ENCODE measurements around the gene SLIT1.

SLIT1 gene

DNA sequence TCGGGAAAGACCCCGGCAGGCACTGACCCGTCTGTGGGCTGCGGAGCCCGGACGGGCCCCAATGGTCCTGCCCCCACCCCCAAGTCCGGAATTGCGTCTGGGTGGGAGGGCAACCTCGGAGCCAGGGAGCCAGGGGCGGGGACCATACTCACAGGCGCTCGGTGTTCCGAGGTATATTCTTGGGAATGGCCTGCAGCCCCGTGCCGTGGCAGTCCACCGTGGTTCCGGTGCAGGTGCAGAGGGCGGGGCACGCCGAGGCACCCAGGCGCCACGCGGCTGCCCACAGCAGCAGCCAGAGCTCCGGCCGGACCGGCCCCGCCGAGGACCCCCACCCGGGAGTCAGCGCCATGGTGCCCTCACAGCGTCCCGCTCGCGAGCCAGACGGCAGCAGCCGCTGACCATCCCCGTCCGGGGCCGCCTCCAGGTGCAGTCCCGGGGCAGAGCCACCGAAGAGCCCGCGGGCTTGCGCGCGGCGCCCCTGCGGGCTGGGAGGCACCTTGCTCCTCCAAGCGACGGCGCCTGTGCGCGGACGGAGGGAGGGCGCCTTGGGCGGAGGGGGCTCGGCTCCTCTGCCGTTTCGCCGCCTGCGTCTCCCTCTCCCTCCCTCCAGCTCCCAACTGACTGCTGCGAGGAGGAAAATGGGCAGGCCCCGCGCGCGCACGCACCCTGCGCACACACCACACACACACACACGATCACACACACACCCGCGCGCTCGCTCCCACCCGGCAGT lies at the start of gene SLIT1:
Gene SLIT1, minus strand, starts transcription at position 634 of the 733 bp plus-strand sequence. Its CDS starts 285 bp downstream, at position 349.
- DNase-seq = peak; percentile 1

DNA sequence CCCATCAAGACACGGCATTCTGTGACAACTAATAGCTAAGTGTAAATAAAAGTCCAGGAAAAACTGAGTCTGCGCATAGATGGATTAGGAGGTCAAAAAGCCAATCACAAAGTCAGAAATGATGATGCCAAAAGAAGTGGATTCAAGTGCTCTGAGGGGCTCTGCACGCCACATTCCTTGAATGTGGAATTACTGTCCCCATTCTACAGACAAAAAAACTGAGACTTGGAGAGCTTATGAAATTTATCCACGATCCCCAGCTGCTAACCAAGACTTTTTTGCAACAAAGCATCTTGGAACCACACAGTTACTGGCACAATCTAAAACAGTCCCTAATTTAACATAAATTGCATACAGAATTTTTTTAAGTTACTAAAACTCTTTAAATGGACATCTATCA lies 49.6 kb upstream of the SLIT1 start:
- DNase-seq = no peak

DNA sequence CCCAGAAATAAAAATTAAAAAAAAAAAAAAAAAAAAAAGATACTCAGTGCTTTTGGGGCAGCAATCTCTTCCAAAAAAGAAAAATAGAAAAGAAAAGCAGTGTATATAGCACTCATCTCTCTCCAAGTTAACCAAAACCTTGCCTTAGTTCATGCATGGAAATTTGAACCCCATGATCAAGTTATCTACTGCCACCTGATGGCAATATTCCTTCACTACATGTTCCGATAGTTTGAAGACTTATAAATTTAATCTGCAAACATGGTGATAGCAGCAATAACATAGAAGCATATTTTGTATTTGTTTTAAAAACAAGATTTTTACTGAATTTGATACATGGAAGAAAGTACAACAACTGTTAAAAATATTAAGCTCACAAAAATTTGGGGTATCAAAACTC lies 48.6 kb upstream of the SLIT1 start:
- DNase-seq = peak; percentile 5

DNA sequence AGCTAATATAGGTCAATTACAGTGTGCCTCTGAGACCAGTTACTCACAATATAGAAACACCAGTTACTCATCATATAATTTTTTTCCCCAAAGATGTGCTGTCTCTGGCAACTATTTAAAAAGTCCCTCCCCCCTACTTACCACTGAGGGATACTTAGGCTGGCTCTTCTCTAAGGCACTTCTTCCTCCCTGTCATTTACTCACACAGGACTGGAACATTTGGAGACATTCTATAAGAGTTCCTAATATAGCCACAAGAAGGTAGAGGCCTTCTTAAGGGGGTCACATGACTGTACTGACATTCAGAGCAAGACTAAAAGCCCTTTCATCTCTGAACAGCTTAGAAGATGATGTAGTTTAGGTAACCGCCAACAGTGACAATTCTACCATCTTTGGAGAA lies 44.4 kb upstream of the SLIT1 start:
- no peak for DNase-seq

DNA sequence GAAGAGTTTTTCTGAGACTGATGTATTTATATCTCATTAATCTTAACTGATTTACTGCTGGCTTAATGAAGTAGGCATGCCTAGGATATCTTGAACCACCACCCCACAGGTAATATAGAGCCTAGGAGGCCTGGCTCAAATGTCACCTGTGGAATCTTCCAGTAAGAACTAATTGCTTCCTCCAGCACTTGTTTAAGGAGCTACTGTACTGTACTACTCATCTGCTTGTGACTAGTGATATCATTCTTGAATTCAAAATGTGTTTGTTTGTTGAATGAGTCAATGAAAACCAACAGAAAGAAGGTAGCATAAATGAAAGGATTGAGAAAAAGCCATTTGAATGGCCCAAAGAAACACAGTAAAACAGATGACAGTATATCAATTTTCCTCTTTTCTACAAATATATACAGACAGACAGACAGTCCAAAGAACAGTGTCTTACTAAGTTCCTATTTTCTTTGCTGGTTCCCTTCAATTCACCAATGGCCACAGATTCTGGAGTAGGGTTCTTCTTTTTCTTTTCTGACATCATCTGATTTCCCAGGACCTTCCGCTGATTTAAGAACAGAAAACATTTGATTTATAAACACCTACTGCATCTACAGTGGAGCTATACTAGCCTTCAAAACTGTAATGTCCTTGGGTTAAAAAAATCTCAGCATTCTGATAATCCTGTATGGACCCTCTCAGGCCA lies 43.7 kb upstream of the SLIT1 start:
- DNase-seq = no peak

DNA sequence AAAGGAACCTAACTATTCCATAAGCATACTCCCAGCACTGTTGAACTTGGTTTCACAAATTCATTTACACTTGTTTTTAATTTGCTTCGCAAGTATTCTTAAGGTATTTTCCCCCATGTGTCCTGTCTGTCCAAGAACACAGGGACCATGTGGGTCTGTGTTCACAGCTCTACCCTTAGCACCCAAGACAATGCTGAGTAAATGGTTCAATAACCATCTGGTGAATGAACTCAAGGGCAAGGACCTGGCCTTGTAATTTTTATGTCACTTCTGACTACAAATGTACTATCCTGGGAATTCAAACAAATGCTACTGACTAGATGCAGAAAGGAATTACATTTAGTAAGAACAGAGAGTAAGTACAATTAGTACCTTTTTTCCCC lies 43.0 kb upstream of the SLIT1 start:
- no peak for DNase-seq

DNA sequence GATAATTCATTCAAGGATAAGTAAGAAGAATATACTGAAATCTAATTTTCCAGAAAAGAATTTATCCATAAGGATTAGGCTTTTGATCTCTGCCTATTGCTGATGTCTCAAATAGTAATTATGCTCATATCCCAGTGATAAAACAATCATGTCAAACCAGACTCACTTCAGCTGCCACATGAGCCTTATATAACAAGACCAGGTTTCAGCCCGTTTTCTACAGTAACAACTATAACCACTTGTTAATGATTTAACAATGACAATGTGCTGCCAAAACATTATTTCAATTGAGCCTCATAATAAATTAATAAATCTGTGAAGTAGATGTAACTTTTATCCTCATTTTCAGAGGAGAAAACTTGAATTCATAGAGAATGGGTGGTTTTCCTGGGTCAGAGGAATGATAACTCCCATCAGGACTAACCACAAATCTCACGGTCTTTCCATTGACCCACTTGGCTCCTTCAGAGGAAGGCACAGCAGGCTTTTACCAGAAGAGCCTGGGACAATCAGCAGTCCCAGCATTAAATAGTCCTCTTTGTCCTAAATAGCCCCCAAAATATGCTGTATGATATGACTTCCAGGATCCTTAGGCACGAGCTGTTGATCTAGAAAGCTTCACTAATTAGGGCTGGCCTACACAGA lies 42.5 kb upstream of the SLIT1 start:
- no peak for DNase-seq

DNA sequence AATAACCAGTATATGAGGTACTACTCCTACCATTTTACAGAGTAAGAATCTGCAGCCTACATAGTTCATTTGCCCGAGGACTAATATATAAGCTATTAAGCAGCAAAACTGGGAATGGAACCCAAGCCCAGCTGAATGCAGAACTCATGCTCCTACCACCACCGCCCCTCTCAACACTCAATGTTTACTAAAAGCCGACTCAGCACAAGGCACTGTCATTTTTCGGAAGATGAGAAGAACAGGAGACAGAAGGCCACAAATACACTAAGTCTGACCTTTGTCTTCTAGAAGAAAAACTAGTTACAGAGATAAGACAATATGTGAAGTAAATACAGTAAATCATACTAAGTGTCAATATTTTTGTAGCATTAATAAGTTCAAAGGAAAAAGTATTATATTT lies 40.6 kb upstream of the SLIT1 start:
- DNase-seq = no peak

DNA sequence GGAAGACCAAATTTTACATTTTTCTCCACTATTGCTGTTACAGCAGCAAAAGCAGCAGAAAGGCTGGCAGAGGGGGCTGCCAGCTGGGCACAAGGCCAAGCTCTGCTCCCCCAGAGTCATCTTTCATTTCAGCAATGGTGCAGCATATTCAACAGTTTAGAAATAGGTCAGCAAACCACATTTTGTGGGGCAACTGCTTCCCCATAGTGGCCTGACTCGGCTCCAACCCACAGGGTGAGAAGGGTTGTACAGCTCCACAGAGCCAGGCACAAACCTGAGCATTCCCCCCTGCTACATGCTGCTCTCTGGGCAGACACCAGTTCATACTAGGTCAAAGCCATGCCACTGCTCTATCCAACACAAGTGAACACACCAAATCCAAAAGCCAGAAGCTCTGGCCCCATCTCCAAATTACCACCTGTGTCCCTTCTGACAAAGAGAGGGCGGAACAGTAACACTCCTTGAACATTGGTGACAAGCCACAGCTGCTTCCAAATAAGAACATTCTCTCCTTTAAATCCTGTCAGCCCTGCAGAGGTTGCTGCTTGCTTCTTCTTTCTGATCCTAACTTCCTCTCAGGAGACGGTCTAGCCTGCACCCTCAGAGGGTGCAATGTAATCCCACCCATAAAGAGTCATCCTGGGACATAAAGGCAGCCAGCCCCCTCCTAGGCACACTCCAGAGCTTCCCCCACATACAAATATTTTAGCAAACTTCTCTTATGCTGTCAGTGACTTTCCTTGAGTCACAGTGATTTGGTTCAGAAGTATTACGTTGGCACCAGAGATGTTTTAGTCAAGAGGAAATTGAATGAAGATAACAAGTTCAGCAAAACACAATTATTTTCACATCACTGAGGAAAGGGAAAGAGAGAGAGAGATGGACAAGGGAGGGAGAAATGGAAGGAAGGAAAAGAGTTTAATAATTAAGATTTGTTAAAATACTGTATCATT lies 39.0 kb upstream of the SLIT1 start:
- DNase-seq = no peak

DNA sequence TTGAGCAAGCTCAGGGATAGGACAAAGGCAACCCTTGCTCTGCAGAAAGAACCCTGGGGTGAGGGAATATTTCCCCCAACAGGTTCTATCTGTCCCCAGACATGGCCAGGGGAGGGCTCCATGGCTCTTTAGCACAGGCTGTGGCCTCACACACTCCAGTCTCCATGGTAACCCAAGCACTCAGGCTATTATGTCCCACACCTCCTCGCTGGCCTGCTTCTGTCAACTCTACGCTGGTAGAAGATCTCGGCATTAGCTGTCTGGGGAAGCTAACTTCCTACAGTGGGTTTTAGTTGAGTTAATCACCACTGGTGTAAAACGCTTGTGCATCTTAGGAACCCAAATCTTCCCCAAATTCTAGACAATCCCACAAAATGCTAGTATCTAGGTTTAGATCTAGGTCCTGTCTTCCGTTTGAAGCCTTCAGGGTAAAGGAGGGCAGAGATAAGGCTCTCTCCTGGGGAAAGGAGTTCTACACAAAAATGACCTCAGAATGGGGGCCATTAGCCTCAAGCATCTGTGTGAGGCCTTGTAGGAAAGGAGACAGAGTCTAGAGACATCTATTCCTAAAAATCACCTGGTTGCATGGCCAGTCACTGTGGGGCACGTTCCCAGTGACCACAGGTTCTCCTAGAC lies 36.7 kb upstream of the SLIT1 start:
- no peak for DNase-seq

DNA sequence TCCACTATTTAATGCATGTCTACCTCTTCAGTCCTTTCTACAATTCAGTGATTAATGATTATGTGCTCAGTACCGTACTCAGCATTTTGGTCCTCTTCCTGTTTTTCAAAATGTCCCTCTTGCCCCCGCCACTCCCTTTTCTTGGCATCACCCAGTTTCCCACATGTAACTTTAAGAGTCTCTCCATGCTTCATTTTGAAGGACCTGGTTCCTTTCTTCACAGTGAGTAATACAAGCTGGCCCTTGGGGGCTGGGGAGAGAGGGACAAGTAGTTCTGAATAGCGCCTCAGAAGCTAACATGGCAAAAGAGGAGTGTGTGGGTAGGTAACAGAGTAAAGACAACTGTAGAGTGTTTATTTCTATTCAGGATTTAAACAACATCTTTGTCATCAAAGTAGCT lies 34.6 kb upstream of the SLIT1 start:
- no peak for DNase-seq

DNA sequence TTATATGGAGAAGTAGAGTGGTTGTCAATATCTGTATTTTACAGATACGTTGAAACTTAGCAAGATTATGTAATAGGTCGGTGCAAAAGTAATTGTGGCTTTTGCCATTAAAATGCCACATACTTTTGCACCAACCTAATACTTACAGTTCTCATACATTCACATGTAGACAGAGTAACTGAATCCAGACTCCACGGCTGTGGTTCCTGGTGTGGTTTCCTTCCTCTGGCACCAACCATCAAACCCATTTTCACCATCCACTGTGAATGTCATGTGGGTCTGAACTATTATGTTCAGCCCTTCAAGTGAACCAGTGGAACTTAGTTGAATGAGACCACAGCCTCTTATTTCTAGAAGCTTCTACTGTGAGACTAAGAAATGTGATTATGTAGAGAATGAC lies 31.5 kb upstream of the SLIT1 start:
- DNase-seq = no peak

DNA sequence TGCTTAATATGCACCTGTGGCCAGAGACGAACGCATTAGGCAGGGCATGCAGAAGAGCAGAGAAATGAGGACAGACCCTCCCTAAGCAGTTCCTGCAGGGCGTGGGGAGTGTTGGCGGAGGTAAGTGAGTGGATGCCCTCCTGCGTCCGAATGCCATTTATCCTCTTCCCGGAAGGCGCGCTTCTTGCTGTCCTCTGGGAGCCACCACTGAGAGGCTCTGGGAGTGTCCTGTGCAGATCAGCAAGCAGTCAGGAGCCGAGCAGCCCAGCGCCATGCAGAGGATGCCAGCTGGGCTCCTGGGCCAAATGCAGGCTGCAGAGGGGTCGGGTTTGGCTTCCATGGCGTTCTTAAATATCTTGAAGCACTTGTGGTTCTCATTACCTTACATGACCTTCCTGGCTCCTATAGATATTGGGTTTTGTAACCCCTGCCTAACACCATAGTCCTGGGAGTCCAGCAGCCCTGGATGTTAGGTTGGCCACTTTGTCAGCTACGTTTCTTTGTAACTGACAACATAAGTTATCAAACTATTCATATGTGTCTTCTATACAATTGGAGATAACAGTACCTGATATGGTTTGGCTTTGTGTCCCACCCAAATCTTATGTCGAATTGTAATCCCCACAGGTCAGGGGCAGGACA lies 30.0 kb upstream of the SLIT1 start:
- DNase-seq = no peak

DNA sequence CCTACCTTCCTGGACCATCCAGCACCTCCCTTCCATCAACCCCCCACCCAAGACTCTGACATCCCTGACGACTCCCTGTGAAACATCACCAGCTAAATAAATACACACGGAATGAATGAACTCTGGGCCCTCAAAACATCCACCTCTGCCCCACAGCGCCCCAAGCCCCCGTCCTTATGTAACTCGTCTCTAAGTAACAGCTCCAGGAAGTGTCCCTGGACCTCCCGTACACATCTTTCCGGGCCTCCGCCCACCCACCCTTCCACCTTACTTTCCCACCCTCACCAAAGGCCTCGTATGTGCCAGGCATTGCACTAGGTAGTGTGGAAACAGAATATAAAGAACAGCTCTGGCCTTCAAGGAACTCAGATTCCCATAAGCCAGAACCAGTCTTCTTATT lies 27.7 kb upstream of the SLIT1 start:
- DNase-seq = no peak

DNA sequence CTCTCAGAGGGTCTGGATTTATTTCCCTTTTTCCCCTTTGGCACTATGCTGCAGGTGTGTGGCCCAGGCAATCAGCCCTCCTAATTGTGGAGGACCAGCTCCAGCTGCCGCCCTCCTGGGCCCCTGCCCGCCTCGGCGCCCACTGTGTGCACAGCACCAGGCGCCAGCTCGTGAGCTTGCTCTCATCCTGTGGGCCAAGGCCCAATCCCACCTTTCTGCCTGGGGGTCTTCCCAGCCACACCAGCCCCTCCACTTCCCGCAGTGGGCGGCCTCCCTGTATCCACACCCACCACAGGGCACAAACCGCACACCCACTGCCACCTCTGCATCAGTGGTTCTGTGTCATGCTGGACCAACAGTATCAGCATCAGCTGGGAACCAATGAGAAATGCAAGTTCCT lies 25.5 kb upstream of the SLIT1 start:
- DNase-seq = no peak

DNA sequence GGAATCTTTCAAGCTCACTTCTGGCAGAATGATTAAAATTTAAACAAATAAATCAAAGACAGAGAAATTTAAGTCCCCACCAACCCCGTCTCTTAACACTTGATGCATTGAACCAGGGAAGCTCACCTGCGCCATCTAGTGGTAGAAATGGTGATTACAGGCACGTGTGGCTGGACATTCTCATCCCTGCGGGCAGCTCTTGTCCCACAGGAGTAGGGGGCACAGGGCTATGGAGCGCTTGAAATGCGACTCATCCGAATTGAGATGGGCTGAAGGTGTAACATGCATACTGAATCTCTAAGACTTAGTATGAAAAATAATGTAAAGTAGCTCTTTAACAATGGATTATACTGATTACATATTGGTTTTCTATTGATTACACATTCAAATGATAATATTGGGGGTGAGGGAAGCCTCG lies 24.8 kb upstream of the SLIT1 start:
- peak; percentile 27 for DNase-seq

DNA sequence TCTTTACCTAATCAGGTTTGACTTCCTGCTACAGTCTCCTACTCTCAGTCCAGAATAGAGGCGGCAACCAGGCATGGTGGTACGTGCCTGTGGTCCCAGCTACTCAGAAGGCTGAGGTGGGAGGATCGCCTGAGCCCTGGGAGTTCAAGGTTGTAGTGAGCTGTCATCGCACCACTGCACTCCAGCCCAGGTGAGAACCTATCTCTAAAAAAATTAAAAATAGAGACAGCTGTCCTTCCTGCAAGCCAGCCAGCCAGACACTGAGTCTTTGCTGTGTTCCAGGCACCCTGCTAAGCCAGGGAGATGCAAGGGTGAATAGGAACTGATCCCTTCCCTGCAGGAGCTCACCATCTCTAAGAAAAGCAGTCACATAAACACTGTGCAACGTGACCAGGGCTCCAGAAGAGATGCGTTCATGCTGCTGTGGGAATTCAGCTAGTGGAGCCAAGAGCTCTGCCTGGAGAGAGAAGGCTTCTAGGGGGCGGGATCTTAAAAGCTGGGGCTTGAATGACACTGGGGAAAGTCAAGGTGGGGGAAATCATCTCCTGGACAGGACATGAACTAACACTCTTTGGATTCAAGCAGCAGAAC lies 22.1 kb upstream of the SLIT1 start:
- DNase-seq = no peak

DNA sequence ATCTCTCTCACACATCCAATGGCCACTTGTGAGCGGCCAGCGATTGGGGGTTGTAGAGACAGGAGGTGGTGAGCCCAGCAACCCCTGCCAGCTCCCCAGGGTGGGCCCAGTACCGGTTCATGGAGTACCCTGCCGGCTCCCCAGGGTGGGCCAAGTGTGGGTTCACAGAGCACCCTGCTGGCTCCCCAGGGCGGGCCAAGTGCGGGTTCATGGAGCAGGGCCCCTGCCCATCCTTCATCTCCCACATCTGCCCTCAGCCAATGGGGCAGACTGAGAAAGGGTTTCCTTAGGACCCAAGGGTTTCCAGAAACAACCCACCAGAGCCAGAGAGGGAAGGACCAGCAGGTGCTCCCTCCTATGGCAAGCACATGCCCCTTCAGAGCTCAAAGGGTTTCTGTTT lies 21.4 kb upstream of the SLIT1 start:
- no peak for DNase-seq

DNA sequence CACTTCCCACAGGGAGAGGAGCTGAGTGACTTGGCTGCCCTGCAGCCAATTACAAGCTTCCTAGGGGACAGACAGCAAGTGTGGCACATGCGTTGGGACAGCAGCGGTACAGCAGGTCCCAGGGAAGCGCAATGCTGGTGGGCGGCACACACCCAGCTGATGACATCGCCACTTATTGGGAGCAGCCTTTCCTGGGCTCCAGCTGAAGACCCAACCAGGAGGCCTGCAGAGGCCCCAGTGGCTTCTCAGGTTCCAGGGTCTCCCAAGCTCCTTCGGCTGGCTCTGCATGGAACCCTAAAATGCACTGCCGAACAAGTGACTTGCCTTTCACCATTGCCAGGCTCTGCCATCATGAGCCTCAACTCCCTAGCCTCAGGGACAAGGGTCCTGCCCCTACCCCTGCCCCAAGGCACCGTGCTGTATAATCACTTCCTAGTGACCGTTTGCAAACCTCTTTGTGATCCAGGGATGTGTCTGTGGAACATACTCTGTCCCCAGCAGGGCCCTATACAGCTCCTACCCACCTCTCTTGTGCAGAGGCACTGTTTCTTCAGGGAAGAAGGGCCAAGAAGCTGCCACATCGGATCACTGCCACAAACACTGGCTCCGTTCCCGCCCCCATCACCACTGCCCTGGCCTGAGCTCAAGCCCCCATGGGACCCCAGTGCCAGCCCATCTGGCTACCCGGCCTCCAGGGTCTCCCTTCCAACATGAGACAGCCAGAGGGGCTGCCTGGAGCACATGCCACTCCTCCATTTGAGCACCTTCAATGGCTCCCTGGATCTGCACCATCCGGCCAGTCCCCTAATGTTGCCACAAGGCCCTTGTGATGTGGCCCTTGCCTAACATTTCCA lies 19.3 kb upstream of the SLIT1 start:
- DNase-seq = no peak

DNA sequence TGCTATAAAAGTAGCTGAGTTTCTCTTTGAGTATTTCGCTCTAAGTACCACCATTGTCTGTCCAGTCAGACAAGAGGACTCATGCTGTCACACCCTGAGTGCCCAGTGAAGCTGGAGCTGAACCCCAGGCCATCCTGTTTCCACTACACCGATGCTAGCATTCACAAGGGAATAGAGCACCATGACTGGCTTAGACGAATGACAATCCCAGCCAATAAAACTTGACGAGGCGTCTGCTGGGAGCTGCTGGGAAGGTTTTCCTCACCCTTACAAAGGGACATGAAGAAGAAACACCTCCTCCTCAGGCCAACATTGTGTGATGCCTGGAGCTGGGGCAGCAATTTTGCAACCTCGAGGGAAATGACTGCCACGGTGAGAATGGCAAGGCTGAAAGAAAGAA lies 17.5 kb upstream of the SLIT1 start:
- no peak for DNase-seq

DNA sequence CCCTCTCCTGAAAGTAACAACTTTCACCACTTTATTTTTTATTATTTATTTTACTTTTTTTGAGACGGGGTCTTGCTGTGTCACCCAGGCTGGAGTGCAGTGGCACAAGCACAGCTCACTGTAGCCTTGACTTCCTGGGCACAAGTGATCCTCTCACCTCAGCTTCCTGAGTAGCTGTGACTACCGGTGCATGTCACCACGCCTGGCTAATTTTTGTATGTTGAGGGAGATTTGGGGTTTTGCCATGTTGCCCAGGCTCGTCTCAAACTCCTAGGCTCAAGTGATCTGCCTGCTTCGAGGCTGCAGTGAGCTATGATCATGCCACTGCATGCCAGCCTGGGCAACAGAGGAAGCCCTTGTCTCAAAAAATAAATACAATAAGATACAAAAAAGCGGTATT lies 14.9 kb upstream of the SLIT1 start:
- DNase-seq = no peak

Measured in NCI-H748 treated with DMSO at 0.1 percent for 48 hours (cell line).